GM21528 (cell line): ENCODE results near the gene PRKCQ.

Experiments used
- ATAC-seq: cut with Tn5 transposase; IDR thresholded peaks from one replicate; pipeline ENCODE4 v1.9.1; 2021; ENCODE audit warnings: mild to moderate bottlenecking, moderate library complexity; ENCODE audit not compliant: unreplicated experiment, low FRiP score

PRKCQ gene

GRCh38 chr10:6579904-6580278 lies at the start of gene PRKCQ:
Gene PRKCQ, minus strand, starts transcription at chr10:6580276. Its CDS starts 65,141 bp downstream, at chr10:6515135.
- peak; percentile 47 for ATAC-seq

GRCh38 chr10:6625428-6625827 lies 45.4 kb upstream of the PRKCQ start:
- ATAC-seq = no peak

GRCh38 chr10:6624392-6624791 lies 44.3 kb upstream of the PRKCQ start:
- ATAC-seq = no peak

GRCh38 chr10:6622921-6623320 lies 42.8 kb upstream of the PRKCQ start:
- no peak for ATAC-seq

GRCh38 chr10:6621536-6621935 lies 41.5 kb upstream of the PRKCQ start:
- ATAC-seq = no peak

GRCh38 chr10:6619660-6620059 lies 39.6 kb upstream of the PRKCQ start:
- no peak for ATAC-seq

GRCh38 chr10:6618340-6618739 lies 38.3 kb upstream of the PRKCQ start:
- ATAC-seq = no peak

- no peak for ATAC-seq
Observed at GRCh38 chr10:6617309-6618076, 37.4 kb upstream of the PRKCQ start.

GRCh38 chr10:6615971-6616370 lies 35.9 kb upstream of the PRKCQ start:
- no peak for ATAC-seq

GRCh38 chr10:6612371-6612770 lies 32.3 kb upstream of the PRKCQ start:
- no peak for ATAC-seq

GRCh38 chr10:6610647-6611046 lies 30.6 kb upstream of the PRKCQ start:
- ATAC-seq = no peak

- ATAC-seq = no peak
Observed at GRCh38 chr10:6609625-6610024, 29.5 kb upstream of the PRKCQ start.

- no peak for ATAC-seq
Observed at GRCh38 chr10:6607778-6608177, 27.7 kb upstream of the PRKCQ start.

- no peak for ATAC-seq
Observed at GRCh38 chr10:6607182-6607581, 27.1 kb upstream of the PRKCQ start.

- no peak for ATAC-seq
Observed at GRCh38 chr10:6603142-6604125, 23.4 kb upstream of the PRKCQ start.

GRCh38 chr10:6602700-6603084 lies 22.6 kb upstream of the PRKCQ start:
- no peak for ATAC-seq

GRCh38 chr10:6602026-6602699 lies 22.1 kb upstream of the PRKCQ start:
- no peak for ATAC-seq

- no peak for ATAC-seq
Observed at GRCh38 chr10:6601246-6601805, 21.2 kb upstream of the PRKCQ start.

GRCh38 chr10:6600224-6600987 lies 20.3 kb upstream of the PRKCQ start:
- no peak for ATAC-seq

- ATAC-seq = no peak
Observed at GRCh38 chr10:6598679-6599078, 18.6 kb upstream of the PRKCQ start.
